Umbilical cord (tissue), 2 donors: Measurements from ENCODE around the gene MISP3. TPM values are rescaled to one million over a fixed set of nuclear protein-coding genes. Genes with fewer than 3 reads are reported as not detected.

Experiments
- DNase-seq: peaks from one replicate; pipeline ENCODE4 v3.0.0-alpha.2; 2015; ENCODE audit warnings: low spot score
- total RNA-seq: library from RNA; depleted of rRNA; stranded (reverse); fragments of >200 nt; gene quantifications from one replicate; pipeline ENCODE4 v1.2.3, GENCODE V29; 2014; ENCODE audit warnings: low replicate concordance; ENCODE audit not compliant: insufficient read depth

The MISP3 gene
- total RNA-seq, 1 donor from 2014 or later: 0.96 TPM

DNA sequence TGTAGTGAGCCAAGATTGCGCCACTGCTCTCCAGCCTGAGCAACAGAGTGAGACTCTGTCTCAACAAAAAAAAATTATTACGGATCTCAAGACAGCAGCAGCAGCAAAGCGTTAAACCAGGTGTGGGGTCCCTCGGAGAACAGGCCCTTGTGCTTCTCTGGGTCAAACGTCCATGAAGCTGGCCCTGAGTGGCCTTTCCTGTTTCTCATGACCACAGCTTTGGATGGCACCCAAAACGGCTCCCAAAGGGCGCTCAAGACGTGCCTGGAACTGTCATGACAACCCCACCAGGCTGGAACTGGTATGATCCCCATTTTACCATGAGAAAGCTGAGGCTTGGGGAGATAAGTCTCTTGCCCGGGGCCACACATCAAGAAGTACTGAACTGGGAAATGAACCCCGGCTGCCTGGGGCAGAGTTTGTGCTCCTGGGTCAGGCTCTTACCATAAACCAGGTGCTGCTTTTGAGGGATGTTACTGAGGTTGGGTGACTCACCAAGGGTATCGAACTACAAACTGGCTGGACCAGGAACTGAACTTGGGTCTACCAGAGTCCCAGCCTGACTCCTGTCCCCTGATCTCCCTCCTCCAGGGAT lies 29.6 kb downstream of the MISP3 start:
- DNase-seq: no peak

DNA sequence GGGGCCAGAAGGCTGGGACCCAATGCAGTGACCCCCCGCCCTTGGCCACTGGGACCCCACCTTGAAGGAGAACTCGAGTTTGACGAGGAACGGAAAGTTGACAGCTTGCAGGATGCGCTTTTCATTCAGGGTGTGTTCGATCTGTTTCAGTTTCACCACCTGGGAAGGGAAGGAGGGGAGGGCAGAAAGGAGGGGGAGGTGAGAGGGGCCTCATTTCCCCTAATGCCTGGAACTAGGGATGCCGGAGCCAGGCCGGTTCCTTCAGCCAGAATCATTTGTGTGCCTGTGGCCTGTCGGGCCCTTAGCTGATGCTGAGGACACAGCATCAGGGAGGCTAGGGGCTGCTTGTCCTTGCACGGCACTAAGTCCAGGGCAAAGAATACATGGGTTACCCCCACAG lies 30.2 kb downstream of the MISP3 start:
- DNase-seq: no peak

DNA sequence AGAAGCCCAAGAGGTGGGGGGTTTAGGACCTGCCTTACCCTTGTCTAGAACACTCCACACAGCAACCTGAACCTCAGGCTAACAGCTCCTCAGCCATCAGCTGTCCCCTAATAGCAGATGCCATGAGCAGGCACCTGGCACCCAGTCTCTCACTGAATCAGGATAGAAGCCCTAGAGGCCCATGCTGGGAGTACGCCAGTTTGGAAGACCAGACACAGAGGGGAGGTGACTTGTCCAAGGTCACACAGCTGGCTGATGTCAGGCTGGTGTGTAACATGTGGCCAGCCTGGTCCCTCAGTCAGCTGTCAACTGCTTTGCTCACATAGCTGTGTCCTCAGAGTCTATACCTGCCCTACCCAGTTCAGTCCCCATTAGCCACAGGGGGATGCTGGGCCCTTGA lies 30.7 kb downstream of the MISP3 start:
- no peak for DNase-seq

DNA sequence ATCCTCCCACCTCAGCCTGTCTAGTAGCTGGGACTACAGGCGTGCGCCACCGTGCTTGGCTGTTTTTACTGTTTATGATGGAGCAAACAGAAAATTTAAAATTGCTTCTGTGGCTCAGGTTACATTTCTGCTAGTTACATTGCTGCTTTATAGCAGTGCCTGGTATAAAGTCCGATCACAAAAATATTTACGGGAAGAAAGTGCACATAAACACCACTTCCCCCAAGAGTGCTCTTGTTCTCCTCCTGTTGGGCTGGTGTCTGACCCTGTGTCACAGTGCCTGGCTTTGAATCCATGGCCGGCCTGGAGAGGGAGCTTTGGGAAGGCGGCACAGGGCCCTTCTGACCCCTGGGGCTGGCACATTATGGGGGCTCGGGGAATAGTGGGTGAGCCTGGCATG lies 33.1 kb downstream of the MISP3 start:
- no peak for DNase-seq

DNA sequence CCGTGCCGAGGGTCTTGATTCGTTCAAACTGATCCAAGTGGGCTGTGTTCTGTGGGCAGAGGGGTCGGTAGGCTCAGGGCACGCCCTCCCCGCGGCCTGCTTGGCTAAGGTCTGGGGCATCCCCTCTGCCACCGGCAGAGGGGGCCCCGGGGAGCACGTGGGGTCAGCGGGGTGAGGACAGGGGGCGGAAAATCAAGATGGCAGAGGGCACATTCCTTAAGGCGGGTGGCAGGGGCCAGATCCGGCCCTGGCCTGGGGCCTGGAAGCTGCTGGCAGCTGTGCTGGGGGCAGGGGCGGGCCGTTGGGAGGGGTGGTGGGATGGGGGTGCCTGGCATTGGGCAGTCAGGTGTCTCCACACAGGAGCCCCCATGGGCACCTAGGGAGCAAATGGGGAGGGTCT lies 34.3 kb downstream of the MISP3 start:
- DNase-seq: no peak

DNA sequence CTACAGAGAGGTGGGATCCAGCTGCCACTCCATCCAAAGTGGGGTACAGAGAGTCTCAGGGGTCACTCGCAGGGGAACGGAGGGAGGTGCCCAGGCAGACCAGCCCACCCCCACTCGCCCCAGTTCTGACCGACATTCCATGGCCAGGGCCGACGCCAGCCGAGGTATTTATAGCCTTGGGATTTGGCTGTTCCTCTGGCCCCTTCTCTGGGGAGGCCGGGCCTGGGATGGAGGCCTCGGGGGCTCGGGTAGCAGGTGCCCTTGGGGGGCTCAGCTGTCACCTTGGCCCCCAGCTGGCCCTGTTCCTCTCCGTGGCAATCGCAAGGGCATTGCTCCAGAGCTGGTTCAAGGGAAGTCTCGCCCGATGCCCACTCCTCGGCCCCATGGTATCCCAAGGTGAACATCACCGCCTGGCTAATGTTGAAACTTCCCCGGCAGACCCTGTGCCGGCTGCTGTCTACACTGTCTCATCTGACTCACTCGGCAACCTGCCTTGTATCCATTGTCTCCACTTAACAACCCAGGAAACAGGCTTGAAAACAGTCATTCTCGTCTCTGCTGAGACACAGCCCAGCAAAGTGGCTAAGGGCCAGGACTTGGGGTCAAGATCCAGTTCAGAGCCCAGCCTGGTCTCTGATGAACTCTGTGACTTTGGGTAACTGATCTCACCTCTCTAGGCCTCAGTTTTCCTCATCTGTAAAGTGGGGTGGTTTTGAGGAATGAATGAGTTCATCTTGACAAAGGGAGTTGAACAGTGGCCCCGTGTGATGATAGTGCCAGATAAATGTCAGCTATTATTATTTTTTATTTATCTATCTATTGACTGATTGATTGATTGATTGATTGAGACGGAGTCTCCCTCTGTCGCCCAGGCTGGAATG lies 35.2 kb downstream of the MISP3 start:
- DNase-seq: no peak

DNA sequence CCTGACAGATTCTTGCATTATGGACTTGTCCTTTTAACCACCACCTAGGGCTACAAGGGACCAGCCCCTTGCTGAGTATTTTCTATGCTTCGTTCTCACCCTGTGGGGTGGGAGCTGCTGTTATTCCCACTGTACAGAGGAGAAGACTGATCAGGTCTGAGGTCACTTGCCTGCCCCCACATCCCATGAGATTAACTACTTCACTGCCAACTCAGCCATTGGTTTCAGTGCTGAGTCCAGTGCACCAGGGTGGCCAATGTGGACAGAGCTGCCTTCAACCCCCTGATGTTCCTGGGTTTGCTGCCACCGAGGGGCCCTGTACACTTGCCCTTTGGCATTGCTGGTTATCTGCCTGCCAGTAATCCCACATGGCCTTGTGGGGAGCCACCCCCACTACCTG lies 38.1 kb downstream of the MISP3 start:
- DNase-seq: no peak

DNA sequence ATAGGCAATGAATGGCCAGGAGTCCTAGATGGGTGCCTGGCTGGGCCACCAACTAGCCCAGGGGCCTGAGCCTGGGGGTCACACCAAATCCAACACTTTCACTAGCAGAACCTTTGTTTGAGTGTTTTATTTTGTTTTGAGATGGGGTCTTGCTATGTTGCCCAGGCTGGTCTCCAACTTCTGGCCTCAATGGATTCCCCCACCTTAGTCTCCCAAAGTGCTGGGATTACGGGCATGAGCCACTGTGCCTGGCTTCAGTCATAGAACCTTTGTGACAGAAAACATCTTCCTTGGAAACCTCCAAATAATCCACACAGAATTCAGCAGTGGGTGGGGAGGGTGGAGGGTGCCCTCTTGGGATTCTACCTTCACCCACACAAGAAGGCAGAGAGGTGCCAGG lies 38.9 kb downstream of the MISP3 start:
- no peak for DNase-seq

DNA sequence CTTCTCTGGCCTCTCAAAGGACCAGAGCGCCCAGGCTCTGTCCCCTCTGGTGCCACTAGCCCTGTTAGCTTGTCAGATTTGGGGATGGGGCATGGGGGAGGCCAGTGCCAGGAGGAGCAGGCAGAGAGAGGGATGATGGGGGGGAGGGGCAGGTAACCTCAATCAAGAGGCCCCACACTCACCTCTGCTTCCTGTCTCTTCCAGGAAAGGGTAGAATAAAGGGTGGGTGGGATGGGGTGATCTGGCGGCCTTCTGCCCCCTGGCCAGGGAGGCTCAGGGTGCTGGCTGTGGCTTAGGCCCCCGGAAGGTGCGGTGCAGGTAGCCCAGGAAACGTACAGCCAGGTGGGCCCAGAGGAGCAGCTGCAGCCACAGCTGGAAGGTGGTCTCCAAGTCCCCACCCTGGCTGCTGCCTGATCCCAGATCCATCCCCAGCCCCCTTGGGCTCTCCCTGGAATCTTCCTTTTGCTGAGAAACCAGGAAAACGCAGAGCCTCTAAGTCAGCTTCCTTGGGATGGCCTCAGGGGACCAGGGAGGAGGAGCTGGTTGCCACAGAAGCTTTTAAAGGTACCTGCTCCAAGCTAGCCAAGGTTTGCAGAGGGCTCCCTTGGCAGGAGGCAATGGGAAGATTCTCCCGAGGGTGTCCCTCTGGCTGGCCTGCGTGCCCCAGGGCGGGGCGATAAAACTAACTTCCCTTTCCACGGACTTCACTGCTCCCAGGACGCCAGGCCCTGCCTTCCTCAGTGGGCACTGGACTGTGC lies 39.6 kb downstream of the MISP3 start:
- DNase-seq: peak; percentile 32

DNA sequence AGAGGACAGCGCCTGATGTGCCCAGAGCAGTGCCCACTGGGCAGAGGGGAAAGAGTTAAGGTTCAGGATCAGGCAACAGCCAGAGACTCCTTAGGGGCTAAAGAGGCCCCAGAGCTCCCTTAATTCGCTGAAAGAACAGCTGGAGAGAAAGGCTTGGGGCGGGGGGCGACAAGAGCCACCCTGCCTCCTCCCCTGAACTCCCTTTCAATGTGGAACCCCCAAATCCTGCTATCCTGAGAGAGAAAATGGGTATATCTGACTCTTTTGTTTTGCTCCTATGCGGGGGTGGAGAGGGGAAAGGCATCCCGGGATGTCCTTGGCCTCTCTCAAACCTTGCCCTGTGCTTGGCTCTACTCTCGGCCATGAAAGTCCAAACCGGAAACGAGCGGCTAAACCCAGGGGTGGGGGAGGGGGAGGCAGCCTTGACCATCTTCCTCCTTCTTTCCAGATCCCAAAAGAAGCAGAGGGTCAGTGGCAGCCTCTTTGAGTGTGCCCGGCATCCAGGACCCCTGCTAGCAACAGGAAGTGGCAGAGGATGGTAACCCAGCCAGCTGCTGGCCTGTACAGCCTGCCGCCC lies 40.3 kb downstream of the MISP3 start:
- peak; percentile 63 for DNase-seq

DNA sequence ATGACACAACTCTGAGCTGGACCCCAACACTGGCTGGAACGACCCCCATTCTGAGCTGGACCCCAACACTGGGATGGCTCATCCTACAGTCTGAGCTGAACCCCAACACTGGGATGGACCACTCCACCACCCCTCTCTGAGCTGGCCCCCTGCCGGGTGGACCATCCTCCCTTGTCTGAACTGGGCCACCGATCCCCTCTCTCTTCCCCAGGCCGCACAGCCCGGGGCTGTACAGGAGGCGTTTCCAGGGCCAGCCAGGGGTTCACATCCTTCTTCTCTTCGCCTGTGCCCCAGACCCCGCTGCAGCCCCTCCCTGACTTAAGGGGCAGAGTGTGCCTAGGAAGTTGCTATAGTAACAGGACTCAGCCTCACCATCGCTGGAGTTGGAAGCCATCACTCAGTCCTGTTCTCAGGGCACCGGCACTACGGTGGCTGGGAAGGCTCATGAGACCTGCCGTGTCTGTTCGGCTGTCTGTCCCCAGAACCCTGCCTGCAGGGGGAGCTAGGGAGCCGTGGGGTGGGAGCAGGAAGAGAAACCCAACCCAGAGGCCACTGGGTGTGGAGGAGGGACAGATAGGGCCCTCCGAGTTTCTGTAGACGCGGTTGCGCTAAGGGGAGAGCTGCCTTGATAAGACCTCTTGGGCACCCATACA lies 41.3 kb downstream of the MISP3 start:
- no peak for DNase-seq

DNA sequence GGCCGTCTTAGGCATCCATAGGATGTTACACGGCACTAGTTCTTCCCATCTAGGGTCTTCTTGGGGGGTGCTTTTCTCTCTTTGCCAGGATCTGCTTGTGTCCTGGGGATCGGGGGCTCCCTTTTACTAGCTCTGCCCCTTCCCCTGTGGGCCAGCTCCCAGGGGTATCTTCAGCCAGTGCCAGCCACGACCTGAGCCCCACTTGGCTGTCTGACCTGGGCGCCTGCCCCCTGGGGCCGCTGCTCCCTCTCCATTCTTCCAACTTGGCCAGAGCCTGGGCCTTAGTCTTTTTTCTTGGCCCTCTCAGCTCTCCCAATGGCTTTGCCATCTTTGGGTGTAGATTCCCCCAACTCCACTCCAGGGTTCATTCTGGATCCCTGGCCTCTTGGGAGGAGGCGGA lies 41.9 kb downstream of the MISP3 start:
- no peak for DNase-seq

DNA sequence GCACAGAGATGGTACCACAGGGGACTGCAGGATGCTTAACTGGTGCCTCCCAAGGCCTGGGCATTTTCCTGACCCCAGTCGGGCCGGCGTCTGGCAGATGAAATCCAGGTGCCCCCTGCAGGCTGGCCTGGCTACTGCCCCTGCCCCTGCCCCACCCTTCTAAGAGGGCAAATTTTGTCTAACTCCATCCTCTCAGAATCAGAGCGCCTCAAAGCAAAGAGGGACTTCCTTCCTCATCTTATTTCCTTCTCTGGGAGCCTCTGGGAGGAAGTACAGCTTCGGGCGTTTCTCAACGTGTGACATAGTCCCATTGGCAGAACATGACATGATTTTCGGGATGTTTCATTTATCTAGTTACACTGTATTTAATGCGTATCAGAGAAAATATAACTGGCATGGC lies 42.3 kb downstream of the MISP3 start:
- no peak for DNase-seq

DNA sequence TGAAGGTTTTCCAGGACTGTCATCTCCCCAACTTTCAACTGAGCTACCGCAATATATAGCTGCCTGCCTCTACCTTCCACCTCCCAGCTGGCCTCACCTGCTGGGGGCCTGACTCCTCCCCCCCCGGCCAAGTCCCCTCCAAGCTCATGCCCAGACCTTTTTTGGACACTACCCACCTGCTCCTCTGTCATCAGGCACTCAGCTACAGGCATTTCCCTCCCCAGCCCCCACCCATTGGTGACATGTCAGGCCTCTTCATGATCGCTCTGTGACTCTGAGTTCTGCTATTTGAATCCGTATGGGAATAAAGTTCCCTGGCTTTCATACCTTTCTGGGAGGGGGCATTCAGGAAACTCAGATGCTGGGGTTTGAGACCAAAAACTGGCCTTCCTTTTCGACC lies 43.2 kb downstream of the MISP3 start:
- no peak for DNase-seq

DNA sequence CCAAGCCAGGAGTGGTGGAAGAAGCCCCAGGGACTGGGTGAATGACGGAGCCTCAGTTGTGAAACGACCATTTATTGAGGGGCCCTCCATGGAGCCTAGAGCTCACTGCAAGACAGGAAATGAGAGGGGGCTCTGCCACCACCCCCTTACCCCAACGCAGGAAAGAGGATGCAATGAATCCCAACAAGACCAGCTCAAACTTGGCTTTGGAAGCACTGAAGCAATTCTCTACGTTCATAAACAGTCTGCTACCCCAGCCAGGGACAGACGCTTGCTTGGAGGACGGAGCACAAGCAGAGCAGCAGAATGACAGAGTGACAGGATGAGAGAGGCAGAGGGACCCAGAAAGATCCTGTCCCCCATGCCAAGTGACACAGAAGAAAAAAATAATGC lies 43.9 kb downstream of the MISP3 start:
- DNase-seq: no peak

DNA sequence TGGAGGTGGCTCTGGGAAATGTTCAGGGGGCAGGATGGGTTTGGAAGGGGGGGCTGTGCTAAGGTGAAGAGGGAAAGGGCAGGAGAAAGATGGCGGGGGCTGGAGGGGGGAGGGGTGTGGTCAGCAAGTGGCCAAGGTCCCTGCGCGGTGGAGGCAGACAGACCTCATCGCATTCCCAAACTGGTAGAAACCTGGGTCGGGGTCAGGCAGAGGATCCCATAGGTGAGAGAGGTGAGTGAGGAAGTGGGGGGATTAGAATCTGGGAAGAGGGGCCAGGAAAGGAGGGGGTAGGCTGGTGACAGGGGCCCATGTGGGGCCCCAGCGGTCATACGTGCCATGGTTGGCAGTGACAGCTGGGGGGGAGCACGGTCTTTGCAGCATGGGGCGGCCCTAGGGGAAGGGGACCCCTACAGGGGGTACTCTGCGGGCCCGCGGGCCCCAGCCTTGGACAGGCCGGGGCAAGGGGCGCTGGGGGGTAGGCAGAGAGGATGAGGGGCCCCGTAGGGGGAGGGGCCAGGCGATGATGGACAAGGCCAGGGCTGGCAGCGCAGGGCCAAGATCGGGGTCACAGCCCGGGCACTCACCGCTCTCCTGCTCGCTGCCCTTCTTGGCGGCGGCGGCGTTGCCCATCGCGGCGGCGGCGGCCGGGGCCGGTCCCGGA lies 44.5 kb downstream of the MISP3 start:
- DNase-seq: no peak

DNA sequence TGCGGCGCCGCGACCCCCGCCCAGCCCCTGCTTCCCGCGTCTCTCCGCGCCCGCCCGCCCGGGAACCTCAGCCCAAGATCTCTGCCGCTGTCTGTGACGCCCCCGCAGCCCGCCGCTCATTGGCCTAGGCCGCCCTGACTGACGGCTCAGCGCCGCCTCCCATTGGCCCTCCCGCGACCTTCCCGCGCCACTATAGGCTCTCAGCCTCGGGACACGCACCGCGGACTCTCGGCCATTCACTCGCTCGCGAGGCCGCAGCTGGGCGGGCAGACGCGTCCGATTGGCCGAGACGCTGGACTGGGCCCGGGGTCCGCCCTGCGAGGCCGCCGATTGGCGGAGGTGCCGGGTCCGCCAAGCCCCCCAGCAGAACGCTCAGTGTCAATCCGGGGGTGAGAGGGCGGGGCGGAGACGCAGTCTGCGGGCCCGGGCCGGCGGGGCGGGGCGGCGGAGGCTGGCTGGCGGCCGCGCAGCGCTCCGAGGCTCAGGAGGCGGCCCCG lies 45.1 kb downstream of the MISP3 start, which contains the start of gene PRKACA:
TSS of gene PRKACA (minus strand) at position 95 of the 497 bp plus-strand sequence. CDS start 215 bp downstream, outside the sequence.
- DNase-seq: peak; percentile 100

DNA sequence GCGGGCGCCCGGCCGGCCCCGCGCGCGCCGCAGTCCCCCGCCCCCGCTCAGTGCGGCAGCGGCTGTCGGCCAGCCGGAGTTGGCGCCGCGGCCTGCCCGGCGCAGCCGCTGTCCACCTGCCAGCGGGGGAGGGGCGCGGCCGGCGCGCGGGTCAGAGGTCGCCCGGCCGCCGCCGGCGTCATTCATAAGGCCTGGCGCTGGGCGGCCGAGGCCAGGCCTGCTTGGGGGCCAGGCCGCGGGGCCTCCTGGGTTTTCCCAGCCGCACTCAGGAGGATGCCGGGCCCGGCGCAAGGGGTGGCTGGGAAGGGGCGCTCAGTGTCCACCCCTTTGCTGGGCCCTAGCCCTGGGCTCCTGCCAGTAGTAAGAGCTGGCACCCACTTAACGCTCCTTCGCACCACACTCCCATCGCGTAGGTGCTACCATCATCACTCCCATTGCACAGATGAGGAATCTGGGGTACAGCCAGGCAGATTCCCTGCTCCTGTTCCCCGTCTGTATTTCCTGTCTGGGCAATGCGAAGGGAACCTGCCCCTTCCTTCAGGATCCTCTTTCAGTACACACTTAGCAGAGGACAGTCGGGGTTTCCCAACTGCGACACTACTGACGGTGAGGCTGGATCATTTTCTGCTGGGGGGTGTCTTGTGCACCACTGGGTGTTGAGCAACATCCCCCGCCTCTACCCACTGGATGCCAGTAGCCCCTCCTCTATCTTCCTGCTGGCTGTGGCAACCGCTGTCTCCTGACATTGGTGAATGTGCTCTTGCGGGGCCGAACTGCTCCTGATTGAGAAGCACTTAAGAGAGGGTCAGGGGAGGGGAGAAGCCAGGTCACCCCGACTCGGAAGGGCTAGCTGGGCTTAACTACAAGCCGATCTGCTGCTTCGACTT lies 45.8 kb downstream of the MISP3 start:
- DNase-seq: peak; percentile 66

DNA sequence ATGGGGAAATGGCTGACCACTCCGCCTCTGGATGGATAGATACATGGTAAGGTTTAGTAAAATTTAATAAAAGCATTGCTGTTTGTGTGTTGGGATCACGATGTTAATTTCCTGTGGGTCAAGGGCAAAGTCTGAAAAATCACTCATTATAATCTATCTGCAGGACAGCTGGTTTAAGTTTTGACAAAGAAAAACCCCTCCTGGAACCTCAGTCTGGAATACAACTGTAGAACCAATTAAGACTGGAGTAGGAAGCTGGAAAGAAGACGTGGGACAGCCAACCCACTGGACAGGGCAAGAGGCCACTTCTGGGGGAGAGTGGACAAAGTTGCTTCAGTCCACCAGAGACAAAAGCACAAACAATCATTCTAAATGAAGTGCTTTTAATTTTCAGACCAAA lies 46.6 kb downstream of the MISP3 start:
- DNase-seq: no peak
